ENCODE measurements around the gene CCDC92B. TPM values are rescaled to one million over a fixed set of nuclear protein-coding genes. Genes with fewer than 3 reads are reported as not detected.

CCDC92B gene
- total and polyA plus RNA-seq, 2 experiments from 2014 or later, result not detected

DNA sequence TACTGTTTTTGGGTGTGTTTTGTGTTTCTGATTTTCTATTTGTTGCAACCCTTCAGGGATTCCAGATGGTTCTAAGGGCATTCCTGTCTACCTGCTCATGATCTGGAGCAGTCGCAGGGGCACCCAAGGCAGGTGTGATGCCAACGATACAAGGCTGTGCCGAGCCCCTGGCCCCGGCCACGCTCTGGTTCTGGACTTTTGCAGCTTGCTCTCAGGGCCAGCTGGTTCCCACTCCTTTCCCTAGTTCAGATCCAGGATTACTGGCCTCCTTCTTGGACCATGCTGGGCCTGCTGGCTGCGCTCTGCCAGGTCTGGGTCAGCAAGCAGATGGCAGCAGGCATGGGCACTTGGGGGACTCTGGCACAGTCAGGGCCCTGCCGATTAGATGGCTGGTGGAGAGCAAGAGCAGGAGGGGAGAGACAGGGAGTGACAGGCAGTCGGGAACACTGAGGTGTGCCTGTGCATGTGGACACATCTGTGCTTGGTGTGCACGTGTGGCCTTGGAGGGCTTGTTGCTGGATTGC lies 31.5 kb upstream of the CCDC92B start:
- Histone ChIP-seq H3K27me3 (replicated peaks; ENCODE audit: insufficient read depth) (peaks cover 25% of the 10 kb centered on the region), H3K4me3 (no peak overlapping the region), H4K20me1 (ENCODE audit: insufficient read depth) (no peaks in the 10 kb centered on the region), H3F3A (ENCODE audit: insufficient read depth) (no peaks in the 10 kb centered on the region), H3K9me2 (ENCODE audit: insufficient read depth) (no peaks in the 10 kb centered on the region), H3K4me1 (ENCODE audit: insufficient read depth) (no peaks in the 10 kb centered on the region), H3K27ac (no peak overlapping the region), H3K9me3 (ENCODE audit: low read depth) (no peaks in the 10 kb centered on the region), H3K79me2 (ENCODE audit: insufficient read depth) (no peaks in the 10 kb centered on the region), H3K4me2 (ENCODE audit: unreplicated experiment) (no peak overlapping the region), H2AFZ (no peak overlapping the region), H3K9ac (no peak overlapping the region), H3K36me3 (ENCODE audit: low read depth) (no peaks in the 10 kb centered on the region)
- DNase-seq, result no peak
- TF ChIP-seq EZH2phosphoT487 (IDR thresholded peaks at IDR 0.05; ENCODE audit: insufficient read depth, low read depth) (no peak), EZH2 (IDR thresholded peaks at IDR 0.05; ENCODE audit: insufficient read depth, poor library complexity, severe bottlenecking) (no peak)
- in situ Hi-C loops (cut with MboI), result no loop called here
- WGBS, 2 experiments (ENCODE audit: low coverage in 1 of 2, low lambda C conversion rate in 2 of 2, missing lambda C conversion rate in 2 of 2), result 71 to 78% methylated on average over 9 of the region's 9 CpGs

DNA sequence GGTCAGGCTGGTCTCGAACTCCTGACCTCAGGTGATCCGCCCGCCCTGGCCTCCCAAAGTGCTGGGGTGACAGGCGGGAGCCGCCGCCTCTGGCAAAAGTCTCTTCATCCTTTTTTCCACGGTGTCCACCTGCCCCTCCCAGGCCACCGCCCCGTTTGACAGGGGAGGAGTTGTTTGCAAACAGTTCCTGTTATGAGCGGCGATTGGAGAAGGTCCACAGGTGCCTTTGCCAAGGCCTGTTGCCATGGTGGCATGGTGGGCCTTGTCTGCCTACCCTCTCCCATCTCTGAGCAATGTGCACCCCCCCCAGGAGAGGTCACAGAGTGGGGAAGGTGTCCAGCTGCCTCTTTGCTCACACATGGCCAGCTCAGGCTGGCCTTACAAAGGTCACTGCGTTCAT lies 30.8 kb upstream of the CCDC92B start:
- H3F3A ChIP-seq (ENCODE audit: insufficient read depth), result no peaks in the 10 kb centered on the region
- no peak overlapping the region for H3K27ac ChIP-seq
- no peak overlapping the region for H3K4me2 ChIP-seq (ENCODE audit: unreplicated experiment)
- no peak overlapping the region for H3K4me3 ChIP-seq
- no peak overlapping the region for H2AFZ ChIP-seq
- no peaks in the 10 kb centered on the region for H4K20me1 ChIP-seq (ENCODE audit: insufficient read depth)
- H3K9me2 ChIP-seq (ENCODE audit: insufficient read depth), result no peaks in the 10 kb centered on the region
- H3K9me3 ChIP-seq (ENCODE audit: low read depth), result no peaks in the 10 kb centered on the region
- H3K36me3 ChIP-seq (ENCODE audit: low read depth), result no peaks in the 10 kb centered on the region
- no peak for DNase-seq
- 67 to 73% methylated on average over 12 of the region's 12 CpGs for WGBS, 2 experiments (ENCODE audit: low coverage in 1 of 2, low lambda C conversion rate in 2 of 2, missing lambda C conversion rate in 2 of 2)
- no peaks in the 10 kb centered on the region for H3K4me1 ChIP-seq (ENCODE audit: insufficient read depth)
- in situ Hi-C loops (cut with MboI), result no loop called here
- TF ChIP-seq EZH2 (IDR thresholded peaks at IDR 0.05; ENCODE audit: insufficient read depth, poor library complexity, severe bottlenecking) (no peak), EZH2phosphoT487 (IDR thresholded peaks at IDR 0.05; ENCODE audit: insufficient read depth, low read depth) (no peak)
- H3K79me2 ChIP-seq (ENCODE audit: insufficient read depth), result no peaks in the 10 kb centered on the region
- no peak overlapping the region for H3K9ac ChIP-seq
- peaks cover 29% of the 10 kb centered on the region for H3K27me3 ChIP-seq (replicated peaks; ENCODE audit: insufficient read depth)

DNA sequence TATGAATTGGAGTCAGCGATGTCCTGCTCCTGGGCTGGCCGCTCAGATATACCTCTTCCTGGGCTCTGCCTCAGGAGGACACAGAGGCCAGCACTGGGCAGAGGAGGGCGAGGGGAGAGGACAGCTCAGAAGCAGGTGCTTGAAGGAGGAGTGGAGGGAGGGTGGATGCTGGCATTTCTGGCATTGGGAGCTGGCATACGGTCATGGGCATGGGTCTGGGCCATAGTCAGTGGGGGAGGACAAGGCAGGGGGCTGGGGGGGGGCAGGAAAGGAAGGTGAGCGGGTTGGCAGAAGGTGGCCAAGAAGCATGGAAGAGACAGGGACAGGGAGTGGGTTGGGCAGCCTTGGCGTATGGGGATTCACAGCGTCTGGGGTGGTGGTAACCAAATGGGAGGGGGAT lies 30.1 kb upstream of the CCDC92B start:
- DNase-seq, result no peak
- WGBS, 2 experiments (ENCODE audit: low coverage in 1 of 2, low lambda C conversion rate in 2 of 2, missing lambda C conversion rate in 2 of 2), result 50 to 62% methylated on average over 5 to 7 of the region's 7 CpGs
- in situ Hi-C loops (cut with MboI), result no loop called here

DNA sequence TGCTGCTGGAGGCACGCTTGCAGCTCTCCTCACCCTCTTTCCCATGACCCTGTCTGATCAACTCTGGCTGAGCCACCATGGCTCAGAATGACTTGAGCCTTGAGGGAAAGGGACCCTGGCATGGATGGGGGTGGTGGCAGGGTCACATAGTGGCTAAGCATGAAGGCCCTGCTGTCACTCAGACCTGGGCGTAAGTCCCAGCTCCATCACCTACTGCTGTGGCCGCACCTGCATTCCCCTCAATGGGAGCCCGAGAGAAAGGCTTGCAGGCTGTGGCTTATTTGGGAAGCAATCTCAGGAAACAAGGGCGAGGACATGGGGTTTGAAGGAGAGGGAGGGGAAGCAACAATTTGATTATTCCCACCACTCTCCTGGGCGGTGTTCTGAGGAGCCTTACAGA lies 29.0 kb upstream of the CCDC92B start:
- Histone ChIP-seq H3K27ac (no peak overlapping the region), H3K9me3 (ENCODE audit: low read depth) (no peaks in the 10 kb centered on the region), H3K27me3 (replicated peaks; ENCODE audit: insufficient read depth) (peaks cover 29% of the 10 kb centered on the region), H3F3A (ENCODE audit: insufficient read depth) (no peaks in the 10 kb centered on the region), H4K20me1 (ENCODE audit: insufficient read depth) (no peaks in the 10 kb centered on the region), H3K9ac (no peak overlapping the region), H3K9me2 (ENCODE audit: insufficient read depth) (no peaks in the 10 kb centered on the region), H2AFZ (no peak overlapping the region), H3K4me3 (no peak overlapping the region), H3K4me2 (ENCODE audit: unreplicated experiment) (no peak overlapping the region), H3K4me1 (ENCODE audit: insufficient read depth) (no peaks in the 10 kb centered on the region), H3K79me2 (ENCODE audit: insufficient read depth) (no peaks in the 10 kb centered on the region), H3K36me3 (ENCODE audit: low read depth) (no peaks in the 10 kb centered on the region)
- 43 to 51% methylated on average over 6 of the region's 6 CpGs for WGBS, 2 experiments (ENCODE audit: low coverage in 1 of 2, low lambda C conversion rate in 2 of 2, missing lambda C conversion rate in 2 of 2)
- in situ Hi-C loops (cut with MboI), result no loop called here
- no peak for TF ChIP-seq EZH2 (IDR thresholded peaks at IDR 0.05; ENCODE audit: insufficient read depth, poor library complexity, severe bottlenecking)
- TF ChIP-seq EZH2phosphoT487 (IDR thresholded peaks at IDR 0.05; ENCODE audit: insufficient read depth, low read depth), result no peak
- no peak for DNase-seq

More for the DNA sequence above, 30.1 kb upstream of the CCDC92B start:
- H4K20me1 ChIP-seq (ENCODE audit: insufficient read depth), result no peaks in the 10 kb centered on the region
- H3F3A ChIP-seq (ENCODE audit: insufficient read depth), result no peaks in the 10 kb centered on the region
- H3K79me2 ChIP-seq (ENCODE audit: insufficient read depth), result no peaks in the 10 kb centered on the region
- H3K9me2 ChIP-seq (ENCODE audit: insufficient read depth), result no peaks in the 10 kb centered on the region
- no peak for TF ChIP-seq EZH2 (IDR thresholded peaks at IDR 0.05; ENCODE audit: insufficient read depth, poor library complexity, severe bottlenecking)
- no peak for TF ChIP-seq EZH2phosphoT487 (IDR thresholded peaks at IDR 0.05; ENCODE audit: insufficient read depth, low read depth)
- no peaks in the 10 kb centered on the region for H3K4me1 ChIP-seq (ENCODE audit: insufficient read depth)
- no peaks in the 10 kb centered on the region for H3K36me3 ChIP-seq (ENCODE audit: low read depth)
- H3K4me3 ChIP-seq, result no peak overlapping the region
- peaks cover 29% of the 10 kb centered on the region for H3K27me3 ChIP-seq (replicated peaks; ENCODE audit: insufficient read depth)
- H3K4me2 ChIP-seq (ENCODE audit: unreplicated experiment), result no peak overlapping the region
- H2AFZ ChIP-seq, result no peak overlapping the region
- no peaks in the 10 kb centered on the region for H3K9me3 ChIP-seq (ENCODE audit: low read depth)
- no peak overlapping the region for H3K27ac ChIP-seq
- H3K9ac ChIP-seq, result no peak overlapping the region
